K562 (cell line): Measurements from ENCODE around the gene ZNF557.
"Not testable (repeated sequence)": the region's sequence is repeated elsewhere in the genome, so short reads cannot be mapped to it uniquely, and the experiment has no call there.

Source experiments
- DEAF1 ChIP-seq: fragments of 450-650 bp; formaldehyde crosslinking; IDR thresholded peaks from 2 replicates; pipeline ENCODE4 v1.4.0; 2020; ENCODE audit warnings: mild to moderate bottlenecking, moderate library complexity
- POLR2A ChIP-seq: fragments of 450-650 bp; conservative IDR thresholded peaks from 2 replicates; pipeline ENCODE4 v1.6.1; 2016
- PPARD ChIP-seq: fragments of 250-450 bp; sonication (Bioruptor Pico); IDR thresholded peaks from 2 replicates; pipeline ENCODE4 v1.8.0; 2022; ENCODE audit warnings: inconsistent platforms, mild to moderate bottlenecking, moderate library complexity
- SNIP1 ChIP-seq: fragments of 450-650 bp; IDR thresholded peaks from 2 replicates; pipeline ENCODE4 v1.7.1; 2017; ENCODE audit warnings: low read depth, mild to moderate bottlenecking
- SRF ChIP-seq, 2 experiments: fragments of 250-450, 450-650 bp in 1 of 2; sonication (Bioruptor Pico) in 1 of 2; sonication (generic) in 1 of 2; formaldehyde crosslinking; IDR thresholded peaks; 2 replicates each; pipeline versions ENCODE4 v1.5.0 to v1.5.1; 2020 to 2022; ENCODE audit warnings: mild to moderate bottlenecking in 1 of 2, missing genetic modification reagents in 1 of 2
- TAF1 ChIP-seq: IDR thresholded peaks from 2 replicates; pipeline ENCODE4 v1.6.1; 2011; ENCODE audit warnings: mild to moderate bottlenecking, low read length, moderate library complexity; ENCODE audit not compliant: insufficient read depth, control insufficient read depth, severe bottlenecking; ENCODE audit errors: extremely low read depth

GRCh38 chr19:7059977-7060376, 9.5 kb upstream of the ZNF557 start:
- TF ChIP-seq DEAF1 (CRISPR knock-in tag); PPARD (CRISPR knock-in tag); POLR2A; SRF (CRISPR knock-in tag; IDR thresholded peaks at IDR 0.05); TAF1; SNIP1: not testable (repeated sequence)
